Left lung (tissue), 10 donors: ENCODE results near the gene ADRA2B. TPM values are rescaled to one million over a fixed set of nuclear protein-coding genes. Genes with fewer than 3 reads are reported as not detected.

Experiments
- ATAC-seq: fragments of 200-7000 bp; cut with Tn5 transposase; one replicate; pipeline ENCODE4 v1.9.1; 2020; ENCODE audit warnings: moderate library complexity
- DNase-seq, 4 donors: peaks; one replicate each; pipeline ENCODE4 v3.0.0-alpha.2; 2013 to 2020
- H3K27ac ChIP-seq, 2 donors: fragments of 200-600 bp; sonication (generic) in 1 of 2; one replicate each; pipeline versions ENCODE4 v1.5.0 to v1.8.0; 2020 to 2021
- H3K27me3 ChIP-seq, 2 donors: fragments of 200-600 bp; sonication (generic) in 1 of 2; one replicate each; pipeline versions ENCODE4 v1.5.0 to v1.8.0; 2020 to 2021
- H3K36me3 ChIP-seq, 2 donors: fragments of 200-600 bp; sonication (generic) in 1 of 2; one replicate each; pipeline versions ENCODE4 v1.5.0 to v1.8.0; 2020 to 2021
- H3K4me1 ChIP-seq, 2 donors: fragments of 200-600 bp; one replicate each; pipeline ENCODE4 v1.8.0; 2021
- H3K4me3 ChIP-seq, 2 donors: fragments of 200-600 bp; sonication (generic) in 1 of 2; one replicate each; pipeline versions ENCODE4 v1.5.0 to v1.8.0; 2020 to 2021; ENCODE audit warnings: mild to moderate bottlenecking in 1 of 2
- H3K9me3 ChIP-seq, 2 donors: fragments of 200-600 bp; sonication (generic) in 1 of 2; one replicate each; pipeline versions ENCODE4 v1.5.0 to v1.8.0; 2020 to 2021
- intact Hi-C, 2 donors: fragments of 100-400 bp; cut with DNase I; formaldehyde crosslinking; loops; one replicate each; pipeline versions ENCODE4 v1.11.2 to v1.14.2; 2022
- polyA plus RNA-seq, 6 donors: library from polyadenylated mRNA; unstranded; fragments of 120-200 nt; gene quantifications; one replicate each; pipeline ENCODE4 v1.2.1, GENCODE V29; 2013; ENCODE audit not compliant: insufficient read length in 6 of 6
- total RNA-seq, 2 donors: library from RNA; stranded (reverse); fragmentation: NEBNext Ultra II Directional; extraction: Animal tissue kit (Norgen Biotek cat#: 25700); gene quantifications; one replicate each; pipeline ENCODE4 v1.2.1, GENCODE V29; 2021
- TF ChIP-seq, protein P1 (sequence below), 2 donors: fragments of 200-600 bp; sonication (generic) in 1 of 2; IDR thresholded peaks; one replicate each; pipeline versions ENCODE4 v1.5.0 to v1.8.0; 2021; ENCODE audit warnings: antibody characterized with exemption in 2 of 2
- donor health status: DM: no; HTN: yes; CAD: no.
- donor health status: DM: no; HTN: no; CAD: no.

ADRA2B gene
- total and polyA plus RNA-seq, 8 donors: 0.20 to 2.3 (median 1.2) TPM

DNA sequence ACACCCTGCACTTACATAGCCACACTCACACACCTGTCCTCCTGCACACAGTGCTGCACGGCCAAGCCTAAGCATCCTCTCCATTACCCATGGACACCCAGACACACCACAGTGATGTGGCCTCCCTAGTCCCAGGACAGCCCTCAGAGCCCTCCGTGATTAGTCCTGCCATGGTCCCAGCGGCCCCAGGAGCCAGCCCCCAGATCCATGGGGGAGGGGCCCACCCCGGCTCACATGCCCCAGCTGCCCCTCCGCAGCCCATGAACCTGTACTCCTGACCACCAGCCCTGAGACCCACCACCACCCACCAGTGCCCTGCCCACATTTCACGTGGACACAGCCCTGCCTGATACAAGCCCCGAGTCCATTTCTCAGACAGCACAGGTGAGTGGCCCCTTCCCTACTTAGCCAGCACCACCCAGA lies 36.9 kb upstream of the ADRA2B start:
- ATAC-seq (no peak), DNase-seq (peak in 1 of 4 donors; percentile 18)
- Histone ChIP-seq H3K4me1 (peaks cover 0 to 18% of the 10 kb centered on the region in 2 donors), H3K27me3 (peaks cover 0 to 9% of the 10 kb centered on the region in 2 donors), H3K36me3 (no peaks in the 10 kb centered on the region), H3K27ac (no peak overlapping the region), H3K4me3 (no peak overlapping the region), H3K9me3 (no peaks in the 10 kb centered on the region)
- TF ChIP-seq, protein P1, sequence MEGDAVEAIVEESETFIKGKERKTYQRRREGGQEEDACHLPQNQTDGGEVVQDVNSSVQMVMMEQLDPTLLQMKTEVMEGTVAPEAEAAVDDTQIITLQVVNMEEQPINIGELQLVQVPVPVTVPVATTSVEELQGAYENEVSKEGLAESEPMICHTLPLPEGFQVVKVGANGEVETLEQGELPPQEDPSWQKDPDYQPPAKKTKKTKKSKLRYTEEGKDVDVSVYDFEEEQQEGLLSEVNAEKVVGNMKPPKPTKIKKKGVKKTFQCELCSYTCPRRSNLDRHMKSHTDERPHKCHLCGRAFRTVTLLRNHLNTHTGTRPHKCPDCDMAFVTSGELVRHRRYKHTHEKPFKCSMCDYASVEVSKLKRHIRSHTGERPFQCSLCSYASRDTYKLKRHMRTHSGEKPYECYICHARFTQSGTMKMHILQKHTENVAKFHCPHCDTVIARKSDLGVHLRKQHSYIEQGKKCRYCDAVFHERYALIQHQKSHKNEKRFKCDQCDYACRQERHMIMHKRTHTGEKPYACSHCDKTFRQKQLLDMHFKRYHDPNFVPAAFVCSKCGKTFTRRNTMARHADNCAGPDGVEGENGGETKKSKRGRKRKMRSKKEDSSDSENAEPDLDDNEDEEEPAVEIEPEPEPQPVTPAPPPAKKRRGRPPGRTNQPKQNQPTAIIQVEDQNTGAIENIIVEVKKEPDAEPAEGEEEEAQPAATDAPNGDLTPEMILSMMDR (IDR thresholded peaks at IDR 0.05): no peak
- intact Hi-C loops: no loop called here

- ATAC-seq (no peak), DNase-seq (peak in 2 of 4 donors; percentile 16 to 58)
- Histone ChIP-seq H3K27ac (no peak overlapping the region), H3K27me3 (peaks cover 0 to 1% of the 10 kb centered on the region in 2 donors), H3K4me3 (no peak overlapping the region), H3K36me3 (no peaks in the 10 kb centered on the region), H3K4me1 (peaks cover 0 to 18% of the 10 kb centered on the region in 2 donors), H3K9me3 (no peaks in the 10 kb centered on the region)
- intact Hi-C loops: no loop called here
- TF ChIP-seq, protein P1 (IDR thresholded peaks at IDR 0.05): no peak
Measured at GRCh38 chr2:96152304-96153161, 36.2 kb upstream of the ADRA2B start.

- intact Hi-C loops: no loop called here
- ATAC-seq (no peak), DNase-seq (peak in 1 of 4 donors; percentile 11)
- peaks cover 0 to 25% of the 10 kb centered on the region in 2 donors for H3K4me1 ChIP-seq
- no peak overlapping the region for H3K27ac ChIP-seq
- no peaks in the 10 kb centered on the region for H3K9me3 ChIP-seq
- H3K36me3 ChIP-seq: no peaks in the 10 kb centered on the region
- H3K27me3 ChIP-seq: no peaks in the 10 kb centered on the region
- TF ChIP-seq, protein P1 (IDR thresholded peaks at IDR 0.05): no peak
- H3K4me3 ChIP-seq: no peak overlapping the region
Measured at GRCh38 chr2:96151595-96152303, 35.4 kb upstream of the ADRA2B start.

DNA sequence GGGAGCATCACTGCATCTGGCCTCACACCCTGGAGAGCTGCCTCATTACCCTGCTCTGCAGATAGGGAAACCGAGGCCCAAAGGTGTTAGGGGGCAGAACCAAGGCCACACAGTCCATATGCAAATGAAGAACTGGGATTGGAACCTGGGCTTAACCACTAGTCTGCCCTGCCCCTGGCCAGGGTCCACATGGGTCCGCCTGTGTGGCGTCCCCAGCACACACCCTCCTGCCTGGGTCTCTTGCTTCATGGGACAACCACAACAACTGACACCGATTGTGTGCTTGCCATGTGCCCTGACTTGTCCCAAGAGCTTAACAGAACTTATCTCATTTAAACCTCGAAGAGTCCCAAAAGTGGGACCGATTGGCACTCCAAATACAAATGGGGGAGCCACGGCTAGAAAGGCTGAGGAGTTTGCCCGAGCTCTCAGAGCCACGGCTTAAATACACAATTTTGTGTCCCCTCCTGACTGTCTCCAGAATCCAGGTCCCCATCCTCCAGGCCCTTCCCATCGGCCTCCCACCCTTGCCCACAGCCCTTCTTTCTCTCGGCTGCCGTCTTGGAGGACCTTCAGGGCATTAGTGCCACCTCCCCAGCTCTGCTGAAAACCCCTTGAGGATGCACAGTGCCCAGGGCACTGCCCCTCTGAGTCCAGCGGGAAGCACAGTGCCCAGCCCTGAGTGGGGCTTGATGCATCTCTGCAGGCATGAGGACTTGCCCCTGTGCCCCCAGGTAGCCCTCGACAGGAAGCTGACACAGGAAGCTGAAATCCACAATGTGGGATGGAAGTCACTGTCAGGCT lies 34.6 kb upstream of the ADRA2B start:
- no peak overlapping the region for H3K4me3 ChIP-seq
- intact Hi-C loops: no loop called here
- peaks cover 0 to 32% of the 10 kb centered on the region in 2 donors for H3K4me1 ChIP-seq
- TF ChIP-seq, protein P1 (IDR thresholded peaks at IDR 0.05): no peak
- H3K9me3 ChIP-seq: no peaks in the 10 kb centered on the region
- DNase-seq: peak in 1 of 4 donors; percentile 22
- H3K27ac ChIP-seq: no peak overlapping the region
- H3K27me3 ChIP-seq: no peaks in the 10 kb centered on the region
- no peaks in the 10 kb centered on the region for H3K36me3 ChIP-seq
- no peak for ATAC-seq
